Raji (cell line): Measurements from ENCODE around the gene CTU2.

Experiments used
- POLR2A ChIP-seq: IDR thresholded peaks from 2 replicates; pipeline ENCODE4 v1.6.1; 2011; ENCODE audit warnings: low read depth, low read length, control low read depth; ENCODE audit not compliant: insufficient read depth

Gene CTU2

GRCh38 chr16:88676502-88677242 is 29.6 kb upstream of the CTU2 start:
- no peak for TF ChIP-seq POLR2A

- TF ChIP-seq POLR2A = no peak
These were observed 28.6 kb upstream of the CTU2 start for GRCh38 chr16:88677721-88678120.

GRCh38 chr16:88678224-88678979 is 27.9 kb upstream of the CTU2 start:
- no peak for TF ChIP-seq POLR2A

GRCh38 chr16:88680554-88681083 is 25.7 kb upstream of the CTU2 start:
- TF ChIP-seq POLR2A = no peak

GRCh38 chr16:88681084-88681680 is 25.1 kb upstream of the CTU2 start:
- TF ChIP-seq POLR2A = no peak

GRCh38 chr16:88681709-88682451 is 24.4 kb upstream of the CTU2 start:
- TF ChIP-seq POLR2A = peak; percentile 50; the same call in 1 of the 2 replicates

- TF ChIP-seq POLR2A = no peak
These were observed 21.6 kb upstream of the CTU2 start for GRCh38 chr16:88684569-88685155.

GRCh38 chr16:88685156-88686061 is 20.9 kb upstream of the CTU2 start:
- no peak for TF ChIP-seq POLR2A

GRCh38 chr16:88686062-88686438 is 20.3 kb upstream of the CTU2 start:
- no peak for TF ChIP-seq POLR2A

- peak; percentile 35; the same call in 1 of the 2 replicates for TF ChIP-seq POLR2A
These were observed 19.7 kb upstream of the CTU2 start, which contains the start of gene SNAI3 for GRCh38 chr16:88686439-88687253. TSS of gene SNAI3 (minus strand) at chr16:88686507. CDS start at chr16:88686406, 101 bp downstream.

- no peak for TF ChIP-seq POLR2A
These were observed 19.1 kb upstream of the CTU2 start for GRCh38 chr16:88687254-88687576.

GRCh38 chr16:88687676-88688012 is 18.7 kb upstream of the CTU2 start:
- no peak for TF ChIP-seq POLR2A
